Measurements from ENCODE around the gene TUBB1. TPM values are rescaled to one million over a fixed set of nuclear protein-coding genes. Genes with fewer than 3 reads are reported as not detected.

The TUBB1 gene
- total and polyA plus RNA-seq, 2 of the 13 experiments (the other 11 are each of a cell fraction or from before 2014, with no cell fraction given) = 0.11 to 57.6 TPM

DNA sequence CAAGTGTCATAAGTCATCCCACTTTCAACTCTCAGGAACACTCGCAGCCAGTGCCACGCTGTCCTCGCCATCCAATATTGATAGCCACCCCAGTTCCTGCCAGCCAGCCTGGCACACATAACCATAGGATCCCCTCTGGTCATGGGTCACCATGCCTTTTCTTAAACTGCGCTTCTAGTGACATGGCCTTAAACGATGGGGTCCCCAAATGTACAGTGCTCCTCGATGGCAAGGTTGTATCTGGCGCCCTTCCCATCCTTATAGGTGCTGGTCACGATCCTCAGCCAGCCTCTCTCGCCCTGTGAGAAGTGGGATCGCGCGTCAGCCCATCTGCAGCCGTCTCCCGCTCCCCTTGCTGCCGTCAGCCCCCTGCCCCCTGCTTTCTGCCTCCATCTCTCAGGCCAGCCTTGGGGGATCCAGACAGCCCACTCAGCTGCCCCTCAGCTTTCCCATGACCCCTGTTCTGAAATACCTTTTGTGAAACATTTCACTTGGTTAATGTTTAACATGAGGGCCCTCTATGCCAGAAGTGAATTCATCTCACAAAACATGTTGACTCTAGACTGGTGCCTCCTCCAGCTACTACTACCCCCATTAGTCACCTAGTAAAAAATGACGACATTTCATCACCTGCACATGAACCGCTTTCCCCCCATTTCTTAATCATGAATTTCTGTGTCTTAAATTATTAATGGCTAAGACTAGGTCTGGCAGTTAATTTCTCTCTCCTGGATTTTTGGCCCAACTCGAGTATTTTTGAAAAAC lies 23.6 kb upstream of the TUBB1 start (continued):
- TF ChIP-seq, protein P1, sequence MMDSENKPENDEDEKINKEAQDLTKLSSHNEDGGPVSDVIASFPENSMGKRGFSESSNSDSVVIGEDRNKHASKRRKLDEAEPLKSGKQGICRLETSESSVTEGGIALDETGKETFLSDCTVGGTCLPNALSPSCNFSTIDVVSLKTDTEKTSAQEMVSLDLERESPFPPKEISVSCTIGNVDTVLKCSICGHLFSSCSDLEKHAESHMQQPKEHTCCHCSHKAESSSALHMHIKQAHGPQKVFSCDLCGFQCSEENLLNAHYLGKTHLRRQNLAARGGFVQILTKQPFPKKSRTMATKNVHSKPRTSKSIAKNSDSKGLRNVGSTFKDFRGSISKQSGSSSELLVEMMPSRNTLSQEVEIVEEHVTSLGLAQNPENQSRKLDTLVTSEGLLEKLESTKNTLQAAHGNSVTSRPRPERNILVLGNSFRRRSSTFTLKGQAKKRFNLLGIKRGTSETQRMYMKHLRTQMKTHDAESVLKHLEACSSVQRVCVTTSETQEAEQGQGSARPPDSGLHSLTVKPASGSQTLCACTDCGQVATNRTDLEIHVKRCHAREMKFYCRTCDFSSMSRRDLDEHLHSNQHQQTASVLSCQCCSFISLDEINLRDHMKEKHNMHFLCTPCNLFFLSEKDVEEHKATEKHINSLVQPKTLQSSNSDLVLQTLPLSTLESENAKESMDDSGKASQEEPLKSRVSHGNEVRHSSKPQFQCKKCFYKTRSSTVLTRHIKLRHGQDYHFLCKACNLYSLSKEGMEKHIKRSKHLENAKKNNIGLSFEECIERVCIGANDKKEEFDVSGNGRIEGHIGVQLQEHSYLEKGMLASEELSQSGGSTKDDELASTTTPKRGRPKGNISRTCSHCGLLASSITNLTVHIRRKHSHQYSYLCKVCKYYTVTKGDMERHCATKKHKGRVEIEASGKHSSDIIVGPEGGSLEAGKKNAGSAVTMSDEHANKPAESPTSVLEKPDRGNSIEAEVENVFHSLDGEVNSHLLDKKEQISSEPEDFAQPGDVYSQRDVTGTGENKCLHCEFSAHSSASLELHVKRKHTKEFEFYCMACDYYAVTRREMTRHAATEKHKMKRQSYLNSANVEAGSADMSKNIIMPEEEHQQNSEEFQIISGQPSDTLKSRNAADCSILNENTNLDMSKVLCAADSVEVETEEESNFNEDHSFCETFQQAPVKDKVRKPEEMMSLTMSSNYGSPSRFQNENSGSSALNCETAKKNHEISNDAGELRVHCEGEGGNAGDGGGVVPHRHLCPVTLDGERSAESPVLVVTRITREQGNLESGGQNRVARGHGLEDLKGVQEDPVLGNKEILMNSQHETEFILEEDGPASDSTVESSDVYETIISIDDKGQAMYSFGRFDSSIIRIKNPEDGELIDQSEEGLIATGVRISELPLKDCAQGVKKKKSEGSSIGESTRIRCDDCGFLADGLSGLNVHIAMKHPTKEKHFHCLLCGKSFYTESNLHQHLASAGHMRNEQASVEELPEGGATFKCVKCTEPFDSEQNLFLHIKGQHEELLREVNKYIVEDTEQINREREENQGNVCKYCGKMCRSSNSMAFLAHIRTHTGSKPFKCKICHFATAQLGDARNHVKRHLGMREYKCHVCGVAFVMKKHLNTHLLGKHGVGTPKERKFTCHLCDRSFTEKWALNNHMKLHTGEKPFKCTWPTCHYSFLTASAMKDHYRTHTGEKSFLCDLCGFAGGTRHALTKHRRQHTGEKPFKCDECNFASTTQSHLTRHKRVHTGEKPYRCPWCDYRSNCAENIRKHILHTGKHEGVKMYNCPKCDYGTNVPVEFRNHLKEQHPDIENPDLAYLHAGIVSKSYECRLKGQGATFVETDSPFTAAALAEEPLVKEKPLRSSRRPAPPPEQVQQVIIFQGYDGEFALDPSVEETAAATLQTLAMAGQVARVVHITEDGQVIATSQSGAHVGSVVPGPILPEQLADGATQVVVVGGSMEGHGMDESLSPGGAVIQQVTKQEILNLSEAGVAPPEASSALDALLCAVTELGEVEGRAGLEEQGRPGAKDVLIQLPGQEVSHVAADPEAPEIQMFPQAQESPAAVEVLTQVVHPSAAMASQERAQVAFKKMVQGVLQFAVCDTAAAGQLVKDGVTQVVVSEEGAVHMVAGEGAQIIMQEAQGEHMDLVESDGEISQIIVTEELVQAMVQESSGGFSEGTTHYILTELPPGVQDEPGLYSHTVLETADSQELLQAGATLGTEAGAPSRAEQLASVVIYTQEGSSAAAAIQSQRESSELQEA (CRISPR knock-in tag; IDR thresholded peaks at IDR 0.05; ENCODE audit: not compliant biosample characterization) = no peak
- TF ChIP-seq MED1 (CRISPR knock-in tag; IDR thresholded peaks at IDR 0.05) (peak; percentile 88), PLRG1 (conservative IDR thresholded peaks at IDR 0.05) (no peak), SOX6 (IDR thresholded peaks at IDR 0.05) (no peak), SOX6 (CRISPR knock-in tag; IDR thresholded peaks at IDR 0.05) (peak; percentile 54), ZNF430 (CRISPR knock-in tag; IDR thresholded peaks at IDR 0.05) (0 out of 2 replicates have a peak, but pooled peaks have one; percentile 67), NCOR1 (IDR thresholded peaks at IDR 0.05; ENCODE audit: borderline replicate concordance, low read length) (peak; percentile 57; the same call in 1 of the 2 replicates), YEATS4 (CRISPR knock-in tag; IDR thresholded peaks at IDR 0.05; ENCODE audit: borderline replicate concordance) (no peak), JUN (CRISPR knock-in tag; IDR thresholded peaks at IDR 0.05) (0 out of 2 replicates have a peak, but pooled peaks have one; percentile 18), HOXA7 (CRISPR knock-in tag; IDR thresholded peaks at IDR 0.05) (no peak; the same call in 1 of the 2 replicates), KDM1A (CRISPR knock-in tag; IDR thresholded peaks at IDR 0.05) (peak; percentile 43; the same call in 1 of the 2 replicates), ZBTB7B (CRISPR knock-in tag; IDR thresholded peaks at IDR 0.05) (peak; percentile 96), ZNF484 (CRISPR knock-in tag; IDR thresholded peaks at IDR 0.05; ENCODE audit: borderline replicate concordance, low read depth) (no peak), EED (CRISPR knock-in tag; IDR thresholded peaks at IDR 0.05) (no peak), WIZ (CRISPR knock-in tag; IDR thresholded peaks at IDR 0.05) (0 out of 2 replicates have a peak, but pooled peaks have one; percentile 33)
- TF ChIP-seq, protein P2, sequence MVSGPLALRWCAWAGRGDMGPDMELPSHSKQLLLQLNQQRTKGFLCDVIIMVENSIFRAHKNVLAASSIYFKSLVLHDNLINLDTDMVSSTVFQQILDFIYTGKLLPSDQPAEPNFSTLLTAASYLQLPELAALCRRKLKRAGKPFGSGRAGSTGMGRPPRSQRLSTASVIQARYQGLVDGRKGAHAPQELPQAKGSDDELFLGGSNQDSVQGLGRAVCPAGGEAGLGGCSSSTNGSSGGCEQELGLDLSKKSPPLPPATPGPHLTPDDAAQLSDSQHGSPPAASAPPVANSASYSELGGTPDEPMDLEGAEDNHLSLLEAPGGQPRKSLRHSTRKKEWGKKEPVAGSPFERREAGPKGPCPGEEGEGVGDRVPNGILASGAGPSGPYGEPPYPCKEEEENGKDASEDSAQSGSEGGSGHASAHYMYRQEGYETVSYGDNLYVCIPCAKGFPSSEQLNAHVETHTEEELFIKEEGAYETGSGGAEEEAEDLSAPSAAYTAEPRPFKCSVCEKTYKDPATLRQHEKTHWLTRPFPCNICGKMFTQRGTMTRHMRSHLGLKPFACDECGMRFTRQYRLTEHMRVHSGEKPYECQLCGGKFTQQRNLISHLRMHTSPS (CRISPR knock-in tag; IDR thresholded peaks at IDR 0.05; ENCODE audit: low read depth) = no peak
- TF ChIP-seq, protein P3, sequence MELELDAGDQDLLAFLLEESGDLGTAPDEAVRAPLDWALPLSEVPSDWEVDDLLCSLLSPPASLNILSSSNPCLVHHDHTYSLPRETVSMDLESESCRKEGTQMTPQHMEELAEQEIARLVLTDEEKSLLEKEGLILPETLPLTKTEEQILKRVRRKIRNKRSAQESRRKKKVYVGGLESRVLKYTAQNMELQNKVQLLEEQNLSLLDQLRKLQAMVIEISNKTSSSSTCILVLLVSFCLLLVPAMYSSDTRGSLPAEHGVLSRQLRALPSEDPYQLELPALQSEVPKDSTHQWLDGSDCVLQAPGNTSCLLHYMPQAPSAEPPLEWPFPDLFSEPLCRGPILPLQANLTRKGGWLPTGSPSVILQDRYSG (CRISPR knock-in tag; IDR thresholded peaks at IDR 0.05) = no peak
- TF ChIP-seq, protein P4, sequence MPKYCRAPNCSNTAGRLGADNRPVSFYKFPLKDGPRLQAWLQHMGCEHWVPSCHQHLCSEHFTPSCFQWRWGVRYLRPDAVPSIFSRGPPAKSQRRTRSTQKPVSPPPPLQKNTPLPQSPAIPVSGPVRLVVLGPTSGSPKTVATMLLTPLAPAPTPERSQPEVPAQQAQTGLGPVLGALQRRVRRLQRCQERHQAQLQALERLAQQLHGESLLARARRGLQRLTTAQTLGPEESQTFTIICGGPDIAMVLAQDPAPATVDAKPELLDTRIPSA (CRISPR knock-in tag; IDR thresholded peaks at IDR 0.05; ENCODE audit: borderline replicate concordance) = no peak
